AML-193 (cell line): ENCODE measurements around the gene GSN.

Source experiments
- DNase-seq, 2 experiments: peaks; one replicate each; lab custom pipeline; 2025; lab: John Stamatoyannopoulos, UW

The GSN gene

DNA sequence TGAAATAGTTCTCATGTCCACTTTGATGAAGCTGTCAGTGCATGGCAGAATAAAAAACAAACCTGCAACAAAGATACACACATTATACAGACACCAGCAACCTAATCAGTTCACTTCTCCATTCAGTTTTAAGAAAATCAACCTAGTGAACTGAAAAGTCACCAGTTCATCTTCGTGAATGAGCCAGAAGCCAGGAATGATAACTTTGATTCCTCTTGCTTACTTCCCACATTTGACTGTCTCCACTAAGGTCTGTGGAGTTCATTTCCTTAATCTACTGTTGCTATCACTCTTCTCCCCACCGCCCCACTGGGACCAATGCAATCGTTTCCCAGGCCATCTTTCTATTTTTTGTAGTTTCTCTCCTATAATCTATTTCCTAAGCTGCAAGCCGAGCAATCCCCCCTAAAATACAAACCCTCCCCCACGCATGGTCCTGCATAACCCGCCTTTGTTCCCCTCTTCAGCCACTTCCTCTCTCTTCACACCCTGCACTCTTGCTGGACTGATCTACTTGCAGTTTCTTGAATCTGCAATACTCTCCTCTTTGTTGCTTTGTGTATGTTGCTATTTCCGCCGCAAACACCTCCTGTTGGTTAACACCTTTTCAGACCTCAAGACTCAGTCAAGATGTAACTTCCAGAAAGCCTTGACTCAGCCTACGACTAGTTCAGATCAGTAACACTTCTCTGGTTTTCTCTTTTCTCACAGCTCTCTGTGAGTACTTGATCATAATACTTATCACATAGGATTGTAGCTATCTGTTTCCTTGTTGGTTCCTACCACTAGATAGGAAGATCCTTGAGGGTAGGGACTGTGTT lies 85.5 kb downstream of the GSN start:
- no peak for DNase-seq

DNA sequence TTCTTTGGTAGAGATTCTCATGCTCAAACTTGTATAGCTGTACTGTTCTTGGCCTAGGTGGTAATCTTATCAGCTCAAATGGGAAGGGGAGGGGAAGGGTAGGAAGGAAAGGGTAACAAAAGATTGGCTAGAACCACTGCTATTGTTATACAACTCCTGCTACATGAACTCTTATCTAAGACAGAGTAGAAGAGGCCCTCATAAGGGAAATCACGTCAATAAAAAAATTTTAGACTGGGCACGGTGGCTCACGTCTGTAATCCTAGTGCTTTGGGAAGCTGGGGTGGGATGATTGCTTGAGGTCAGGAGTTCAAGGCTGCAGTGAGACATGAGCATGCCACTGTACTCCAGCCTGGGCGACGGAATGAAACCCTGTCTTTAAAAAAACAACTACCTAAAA lies 86.2 kb downstream of the GSN start:
- DNase-seq, result no peak

DNA sequence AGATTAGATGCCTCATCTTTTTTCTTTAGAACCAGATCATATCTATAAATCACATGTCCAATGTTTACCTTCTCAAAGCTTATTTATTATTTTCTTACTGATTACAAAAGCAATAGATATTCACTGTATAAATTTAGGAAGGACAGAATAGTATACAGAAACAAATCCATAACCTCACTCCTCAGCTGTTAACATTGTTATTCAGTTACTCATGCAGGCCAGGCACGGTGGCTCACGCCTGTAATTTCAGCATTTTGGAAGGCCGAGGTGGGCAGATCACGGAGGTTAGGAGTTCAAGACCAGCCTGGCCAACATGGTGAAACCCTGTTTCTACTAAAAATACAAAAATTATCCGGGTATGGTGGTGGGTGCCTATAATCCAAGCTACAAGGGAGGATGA lies 86.8 kb downstream of the GSN start:
- no peak for DNase-seq

GRCh38 chr9:121357011-121357410 lies 89.0 kb downstream of the GSN start:
- DNase-seq, result no peak

GRCh38 chr9:121358751-121359150 lies 90.8 kb downstream of the GSN start:
- DNase-seq, result no peak

DNA sequence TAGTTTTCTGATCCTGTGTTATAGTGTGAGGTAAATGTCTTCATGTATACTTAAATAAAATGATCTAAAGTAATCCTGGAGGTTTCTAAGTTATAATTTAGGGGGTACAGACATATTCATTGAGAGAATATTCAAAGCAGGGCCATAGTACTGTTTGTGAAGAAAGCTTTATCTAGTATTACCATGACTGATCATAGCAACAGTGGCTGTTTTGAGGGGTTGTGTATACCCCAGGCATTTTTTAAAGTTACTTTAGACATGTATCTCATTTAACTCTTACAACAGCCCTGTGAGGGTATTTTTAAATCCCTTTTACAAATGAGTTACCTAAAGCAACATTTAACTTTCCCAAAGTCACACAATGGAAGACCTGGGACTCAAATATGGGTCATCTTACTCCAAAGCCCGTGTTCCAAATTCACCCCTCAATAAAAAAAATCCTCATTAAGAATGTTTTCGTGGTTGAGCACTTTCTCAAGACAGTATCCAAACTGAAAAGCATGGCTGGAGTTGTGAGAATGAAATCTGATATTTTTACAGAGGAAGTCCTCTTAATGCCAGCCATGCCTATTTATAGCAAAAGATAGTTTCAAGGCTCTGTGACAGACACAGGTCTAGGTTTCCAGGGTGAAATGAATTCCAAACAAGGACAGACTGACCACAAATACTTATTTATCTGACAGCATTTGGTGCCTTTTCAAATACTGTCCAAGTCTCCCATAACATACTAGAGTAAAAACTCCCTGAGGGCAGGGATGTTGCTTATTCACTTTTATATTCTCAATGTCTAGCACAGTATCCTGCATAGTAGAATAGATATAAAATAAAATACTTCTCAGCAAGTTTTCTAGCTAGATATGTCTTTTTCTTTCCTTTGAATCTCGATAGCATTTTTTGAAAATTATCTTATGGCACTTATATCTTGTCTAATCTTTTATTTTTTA lies 91.7 kb downstream of the GSN start:
- DNase-seq, result no peak

GRCh38 chr9:121360601-121361374 lies 92.8 kb downstream of the GSN start:
- no peak for DNase-seq

DNA sequence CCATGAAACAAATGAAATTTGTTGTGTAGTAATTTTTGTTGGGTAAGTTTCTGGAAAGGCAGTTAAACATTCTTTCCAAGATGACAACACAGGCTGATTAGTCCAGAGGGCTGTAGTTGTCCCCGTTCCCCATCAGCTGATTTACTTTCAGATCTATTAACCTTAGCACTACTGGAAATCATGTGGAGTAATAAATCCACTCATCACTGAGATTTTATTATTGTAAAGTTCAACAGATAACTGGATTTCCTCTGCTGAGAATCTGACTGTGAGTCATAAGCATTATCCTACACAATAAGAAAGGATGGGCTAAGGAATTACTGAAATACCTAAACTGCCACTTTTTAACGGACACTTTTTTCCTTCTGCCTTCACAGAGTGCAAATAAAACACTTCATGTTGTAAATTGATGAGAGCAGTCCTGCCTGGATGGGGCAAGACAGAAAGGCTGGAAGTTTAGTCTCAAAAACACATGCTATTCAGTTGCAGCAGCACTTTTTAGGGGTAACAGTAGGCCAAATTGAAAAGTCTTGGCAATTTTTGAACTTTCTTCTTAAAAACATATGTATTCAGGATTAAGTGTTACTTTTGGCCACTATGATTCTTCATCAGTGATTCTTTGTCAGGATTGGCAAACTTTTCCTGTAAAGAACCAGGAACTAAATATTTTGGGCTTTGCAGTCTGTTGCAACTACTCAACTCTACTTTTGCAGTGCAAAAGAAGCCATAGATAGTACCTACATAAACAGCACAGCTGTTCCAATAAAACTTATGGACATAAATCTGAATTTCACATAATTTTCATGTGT lies 95.1 kb downstream of the GSN start:
- DNase-seq, result peak; percentile 42 to 44

- peak in 1 of 2 experiments; percentile 44 for DNase-seq
Measured at GRCh38 chr9:121363622-121363961, 95.6 kb downstream of the GSN start.

DNA sequence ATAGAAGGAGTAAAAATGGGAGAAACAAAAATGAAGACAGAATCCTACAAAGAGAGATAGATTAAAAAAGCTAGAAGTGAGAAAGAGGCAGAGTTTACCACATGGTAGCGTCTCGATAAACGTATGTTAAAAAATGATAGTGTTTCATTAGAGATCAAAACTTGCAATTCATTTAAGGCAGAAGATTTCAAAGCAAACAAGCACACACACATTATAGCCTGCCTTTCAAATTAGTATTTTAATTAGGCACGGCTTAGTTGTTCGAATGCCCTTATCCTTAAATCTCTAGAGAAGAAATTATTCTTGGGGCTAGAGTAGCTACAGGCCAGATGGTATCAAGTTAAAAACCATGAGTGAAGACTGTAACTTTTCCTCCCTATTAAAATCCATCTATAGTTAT lies 96.1 kb downstream of the GSN start:
- no peak for DNase-seq

DNA sequence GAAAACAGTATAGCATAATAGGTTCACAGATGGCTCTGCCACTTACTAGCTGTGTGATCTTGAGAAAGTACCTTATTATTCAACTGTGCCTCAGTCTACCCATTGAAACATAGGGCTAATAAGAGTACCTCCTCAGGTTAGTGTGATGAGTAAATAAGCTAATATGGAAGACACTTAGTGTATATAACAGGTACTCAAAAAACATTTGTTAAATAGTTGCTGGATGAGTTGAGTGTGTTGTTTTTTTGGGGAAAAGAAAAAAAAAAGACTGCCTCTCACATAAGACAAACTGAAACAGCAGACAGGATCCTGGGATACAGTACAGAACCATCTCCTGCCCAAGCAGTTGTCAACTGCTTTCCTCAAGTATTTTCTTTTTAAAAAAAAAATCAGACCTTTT lies 96.9 kb downstream of the GSN start:
- DNase-seq, result no peak

GRCh38 chr9:121365564-121365963 lies 97.6 kb downstream of the GSN start:
- DNase-seq, result no peak

GRCh38 chr9:121366611-121367192 lies 98.7 kb downstream of the GSN start:
- no peak for DNase-seq

- DNase-seq, result no peak
Measured at GRCh38 chr9:121367306-121368137, 99.6 kb downstream of the GSN start.

- DNase-seq, result no peak
Measured at GRCh38 chr9:121368138-121368522, 100.2 kb downstream of the GSN start.

DNA sequence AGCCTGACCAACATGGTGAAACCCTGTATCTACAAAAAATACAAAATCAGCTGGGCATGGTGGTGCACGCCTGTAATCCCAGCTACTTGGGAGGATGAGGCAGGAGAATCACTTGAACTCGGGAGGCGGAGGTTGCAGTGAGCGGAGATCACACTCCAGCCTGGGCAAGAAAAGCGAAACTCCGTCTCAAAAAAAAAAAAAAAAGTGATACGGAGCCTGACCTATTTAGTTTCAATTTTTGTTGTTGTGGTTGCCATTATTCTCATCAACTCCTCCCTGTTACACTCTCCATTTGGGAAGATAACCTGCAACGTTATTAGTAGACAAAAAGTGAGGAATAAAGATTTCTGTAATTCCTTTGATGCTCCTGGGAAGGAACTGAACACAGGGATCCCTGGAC lies 100.8 kb downstream of the GSN start:
- no peak for DNase-seq

- peak; percentile 51 to 67 for DNase-seq
Measured at GRCh38 chr9:121369595-121370265, 101.8 kb downstream of the GSN start, which contains the start of gene STOM. STOM (minus strand) TSS chr9:121370250; CDS start chr9:121370187, 63 bp downstream.

GRCh38 chr9:121371495-121372061 lies 103.6 kb downstream of the GSN start:
- no peak for DNase-seq
